A549 (cell line): Measurements from ENCODE around the gene NKAIN2.

Source experiments
- CHD2 ChIP-seq: fragments of 150-350 bp; IDR thresholded peaks from 2 replicates; pipeline ENCODE4 v1.6.1; 2014; ENCODE audit warnings: low read length; ENCODE audit not compliant: partially characterized antibody
- POLR2A ChIP-seq: IDR thresholded peaks from 2 replicates; pipeline ENCODE4 v1.6.1; 2012; ENCODE audit warnings: mild to moderate bottlenecking, low read length
- REST ChIP-seq: fragments of 200-600 bp; sonication (generic); IDR thresholded peaks from 2 replicates; pipeline ENCODE4 v1.6.1; 2016; ENCODE audit warnings: antibody characterized with exemption, mild to moderate bottlenecking, moderate library complexity
- TF ChIP-seq, protein P1 (sequence below): fragments of >200 bp; sonication (Bioruptor Twin); formaldehyde crosslinking; IDR thresholded peaks from 3 replicates; pipeline ENCODE4 v1.5.1; 2016

DNA sequence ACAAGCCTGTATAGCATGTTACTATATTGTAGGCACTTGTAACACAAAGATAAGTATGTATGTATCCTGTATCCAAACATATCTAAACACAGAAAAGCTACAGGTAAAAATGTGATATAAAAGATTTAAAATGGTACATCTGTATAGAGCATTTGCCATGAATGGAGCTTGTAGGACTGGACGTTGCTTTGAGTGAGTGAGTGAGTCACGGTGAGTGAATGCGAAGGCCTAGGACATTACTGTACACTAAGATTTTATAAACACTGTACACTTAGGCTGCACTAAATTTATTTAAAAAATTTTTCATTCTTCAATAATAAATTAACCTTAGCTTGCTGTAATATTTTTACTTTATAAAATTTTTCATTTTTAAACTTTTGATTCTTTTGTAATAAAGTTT is 136.9 kb downstream of the NKAIN2 start:
- no peak for TF ChIP-seq REST
- no peak for TF ChIP-seq POLR2A
- TF ChIP-seq, protein P1, sequence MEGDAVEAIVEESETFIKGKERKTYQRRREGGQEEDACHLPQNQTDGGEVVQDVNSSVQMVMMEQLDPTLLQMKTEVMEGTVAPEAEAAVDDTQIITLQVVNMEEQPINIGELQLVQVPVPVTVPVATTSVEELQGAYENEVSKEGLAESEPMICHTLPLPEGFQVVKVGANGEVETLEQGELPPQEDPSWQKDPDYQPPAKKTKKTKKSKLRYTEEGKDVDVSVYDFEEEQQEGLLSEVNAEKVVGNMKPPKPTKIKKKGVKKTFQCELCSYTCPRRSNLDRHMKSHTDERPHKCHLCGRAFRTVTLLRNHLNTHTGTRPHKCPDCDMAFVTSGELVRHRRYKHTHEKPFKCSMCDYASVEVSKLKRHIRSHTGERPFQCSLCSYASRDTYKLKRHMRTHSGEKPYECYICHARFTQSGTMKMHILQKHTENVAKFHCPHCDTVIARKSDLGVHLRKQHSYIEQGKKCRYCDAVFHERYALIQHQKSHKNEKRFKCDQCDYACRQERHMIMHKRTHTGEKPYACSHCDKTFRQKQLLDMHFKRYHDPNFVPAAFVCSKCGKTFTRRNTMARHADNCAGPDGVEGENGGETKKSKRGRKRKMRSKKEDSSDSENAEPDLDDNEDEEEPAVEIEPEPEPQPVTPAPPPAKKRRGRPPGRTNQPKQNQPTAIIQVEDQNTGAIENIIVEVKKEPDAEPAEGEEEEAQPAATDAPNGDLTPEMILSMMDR: no peak
- no peak for TF ChIP-seq CHD2
